ENCODE measurements around the gene NCAPD3.

The NCAPD3 gene

DNA sequence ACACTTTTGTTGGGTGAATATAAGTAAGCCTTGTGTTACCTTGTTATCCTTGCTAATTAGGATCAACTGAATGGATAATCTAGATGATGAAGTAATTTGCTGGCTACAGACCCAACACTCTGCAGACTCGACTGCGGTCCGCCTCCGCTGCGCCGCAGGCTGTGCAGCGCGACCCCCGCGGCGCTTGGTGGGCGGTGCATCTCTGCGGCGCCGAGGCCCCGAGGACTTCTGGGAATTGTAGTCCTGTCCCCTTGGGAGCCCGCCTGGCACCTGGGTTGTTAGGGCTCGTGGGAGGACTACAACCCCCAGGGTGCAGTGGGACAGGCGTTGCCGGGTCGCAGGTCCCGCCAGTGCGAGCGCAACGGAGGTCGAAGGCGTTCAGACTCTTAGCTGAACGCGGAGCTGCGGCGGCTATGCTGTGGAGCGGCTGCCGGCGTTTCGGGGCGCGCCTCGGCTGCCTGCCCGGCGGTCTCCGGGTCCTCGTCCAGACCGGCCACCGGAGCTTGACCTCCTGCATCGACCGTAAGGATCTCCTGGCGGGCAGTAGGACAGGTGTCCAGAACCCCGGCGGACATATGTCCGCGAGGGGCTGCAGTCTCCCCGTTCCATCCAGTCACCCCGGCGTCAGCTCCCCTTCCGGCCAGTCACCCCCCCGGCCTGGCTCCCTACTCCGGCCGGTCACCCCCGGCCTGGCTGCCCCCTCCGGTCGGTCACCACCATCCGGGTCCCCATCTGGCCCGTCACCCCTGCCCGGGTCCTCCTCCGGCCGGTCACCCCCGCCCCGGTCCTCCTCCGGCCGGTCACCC lies 29.6 kb upstream of the NCAPD3 start, which contains the start of the genes ACAD8 and THYN1:
ACAD8 (plus strand) TSS at position 381 of the 806 bp plus-strand sequence; CDS start at position 414, 33 bp downstream.
THYN1 (minus strand) TSS at position 165 of the 806 bp plus-strand sequence. CDS start 470 bp downstream, outside the sequence.
- peak; percentile 97 for DNase-seq (ENCODE audit: low spot score)

GRCh38 chr11:134252346-134253187 lies 28.8 kb upstream of the NCAPD3 start:
- DNase-seq (ENCODE audit: low spot score), result peak; percentile 64

DNA sequence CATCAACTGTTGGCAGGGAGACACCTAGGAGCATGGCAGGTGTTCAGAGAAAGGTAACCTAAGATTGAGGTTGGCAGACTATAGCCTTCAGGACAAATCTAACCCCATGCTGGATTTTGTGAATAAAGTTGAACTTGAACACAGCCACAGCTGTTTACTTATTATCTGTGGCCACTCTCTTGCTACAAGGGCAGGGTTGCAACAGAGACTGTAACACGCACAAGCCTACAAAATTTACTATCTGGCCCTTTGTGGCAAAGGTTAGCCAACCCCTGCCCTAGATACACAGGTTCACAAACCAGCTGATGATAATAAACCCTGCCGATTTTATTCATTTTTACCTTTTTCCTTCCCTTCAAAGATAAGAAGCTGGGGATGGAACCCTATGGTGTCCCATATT lies 26.9 kb upstream of the NCAPD3 start:
- no peak for DNase-seq (ENCODE audit: low spot score)

- DNase-seq (ENCODE audit: low spot score), result no peak
Observed at GRCh38 chr11:134250246-134250645, 26.5 kb upstream of the NCAPD3 start.

GRCh38 chr11:134248910-134249480 lies 25.2 kb upstream of the NCAPD3 start:
- DNase-seq (ENCODE audit: low spot score), result no peak

GRCh38 chr11:134246678-134247077 lies 22.9 kb upstream of the NCAPD3 start:
- DNase-seq (ENCODE audit: low spot score), result no peak

DNA sequence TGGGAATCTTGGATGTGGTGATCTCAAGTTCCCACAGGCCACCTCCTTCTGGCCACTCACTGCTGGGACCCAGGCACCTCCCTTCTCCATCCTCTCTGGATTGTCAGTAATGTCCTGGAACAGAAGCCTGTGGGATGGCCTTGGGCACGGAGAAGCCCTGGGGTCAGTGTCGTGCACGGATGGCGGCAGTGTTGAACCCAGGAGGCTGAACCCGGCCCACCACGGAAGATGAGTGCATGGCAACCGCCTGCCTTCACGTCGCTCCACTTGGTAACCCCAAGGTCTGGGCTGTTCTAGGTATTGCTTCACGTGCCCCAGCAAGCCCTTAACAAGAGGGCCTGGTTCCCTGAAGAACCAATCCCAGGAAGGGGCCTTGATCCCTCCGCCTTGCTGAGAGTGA lies 22.3 kb upstream of the NCAPD3 start:
- DNase-seq (ENCODE audit: low spot score), result no peak

- no peak for DNase-seq (ENCODE audit: low spot score)
Observed at GRCh38 chr11:134245434-134245833, 21.7 kb upstream of the NCAPD3 start.

GRCh38 chr11:134244593-134244992 lies 20.8 kb upstream of the NCAPD3 start:
- peak; percentile 34 for DNase-seq (ENCODE audit: low spot score)

DNA sequence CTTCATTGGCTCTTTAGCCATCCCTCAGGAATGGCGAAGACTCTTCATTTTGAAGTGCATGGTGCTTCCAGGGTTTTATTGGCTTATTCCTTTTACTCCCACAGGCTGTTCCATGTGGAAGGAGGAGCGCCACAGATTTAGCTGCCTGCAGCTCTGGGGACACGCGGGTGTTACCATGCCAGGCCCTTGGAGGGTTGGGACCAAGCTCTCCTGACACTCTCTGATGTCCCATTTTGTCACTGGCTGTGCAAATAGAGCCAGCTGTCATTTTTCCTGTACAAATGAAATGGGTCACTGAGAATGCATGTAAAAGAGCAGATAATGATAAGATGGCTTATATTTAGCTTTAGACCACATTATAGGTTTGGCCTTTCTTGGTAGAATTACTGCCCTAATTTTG lies 20.1 kb upstream of the NCAPD3 start:
- no peak for DNase-seq (ENCODE audit: low spot score)

DNA sequence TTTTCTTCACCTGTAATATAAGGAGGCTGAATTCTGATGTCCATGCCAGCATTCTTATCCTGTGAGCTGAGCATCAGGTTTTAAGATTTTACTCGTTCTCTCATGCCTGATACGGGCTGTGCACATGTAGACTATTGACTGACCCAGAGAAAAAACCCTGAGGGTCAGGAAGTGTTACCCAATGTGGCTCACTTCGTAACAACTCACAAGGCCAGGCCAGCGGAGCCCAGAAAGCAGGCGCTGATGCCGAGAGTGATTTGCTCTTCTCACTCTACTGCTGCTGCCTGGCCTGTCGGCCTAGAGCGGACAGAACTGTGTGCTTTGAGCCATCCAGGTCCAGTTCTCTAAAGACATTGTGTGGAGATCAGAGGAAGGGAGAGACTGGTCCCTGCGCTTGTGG lies 18.6 kb upstream of the NCAPD3 start:
- no peak for DNase-seq (ENCODE audit: low spot score)

DNA sequence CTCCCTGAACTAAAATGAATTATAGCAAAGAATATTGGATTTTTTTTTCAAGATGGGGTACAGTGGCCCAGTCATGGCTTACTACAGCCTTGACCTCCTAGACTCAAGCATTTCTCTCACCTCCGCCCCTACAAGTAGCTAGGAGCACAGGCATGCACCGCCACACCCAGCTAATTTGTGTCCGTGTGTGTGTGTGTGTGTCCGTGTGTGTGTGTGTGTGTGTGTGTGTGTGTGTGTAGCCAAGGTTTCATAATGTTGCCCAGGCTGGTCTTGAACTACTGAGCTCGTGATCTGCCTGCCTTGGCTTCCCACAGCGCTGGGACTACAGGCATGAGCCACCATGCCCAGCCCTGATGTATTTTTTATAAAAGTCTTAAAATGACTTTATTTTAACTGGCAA lies 16.8 kb upstream of the NCAPD3 start:
- DNase-seq (ENCODE audit: low spot score), result no peak

DNA sequence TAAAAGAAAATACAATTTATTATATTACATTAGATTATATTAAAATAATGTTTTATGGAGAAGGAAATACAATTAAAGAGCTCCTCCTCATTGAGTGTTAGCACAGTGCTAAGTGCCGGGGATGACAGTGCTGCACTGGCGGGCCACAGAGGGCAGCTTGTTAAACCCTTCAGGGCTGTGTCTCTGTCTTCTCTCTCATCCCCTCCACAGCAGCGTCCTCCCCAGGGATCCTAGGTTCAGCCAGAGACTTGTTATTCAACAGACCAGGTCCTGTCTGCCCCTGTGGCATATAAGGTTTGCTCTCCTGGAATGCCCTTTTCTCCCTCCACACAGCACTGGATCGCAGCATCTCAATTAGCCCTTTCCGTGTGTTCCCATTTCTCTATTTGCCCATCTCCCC lies 15.2 kb upstream of the NCAPD3 start:
- DNase-seq (ENCODE audit: low spot score), result no peak

DNA sequence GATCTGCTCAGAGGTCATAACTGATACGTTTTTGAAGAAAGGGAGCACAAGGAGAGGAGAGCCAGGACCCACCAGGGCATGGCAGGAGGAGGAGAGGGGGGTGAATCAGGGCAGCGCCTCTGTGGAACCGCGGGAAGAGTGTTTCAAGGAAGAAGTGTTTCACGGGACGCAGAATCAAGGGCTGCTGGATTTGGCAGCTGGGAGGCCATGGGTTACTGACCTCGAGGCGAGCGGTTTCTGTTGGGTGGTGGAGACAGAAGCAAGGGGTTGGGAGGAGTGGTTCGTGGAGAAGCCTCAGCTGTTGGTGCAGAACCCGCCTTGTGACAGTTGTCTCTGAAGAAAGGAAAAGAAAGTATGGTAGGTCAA lies 13.8 kb upstream of the NCAPD3 start:
- DNase-seq (ENCODE audit: low spot score), result no peak

- no peak for DNase-seq (ENCODE audit: low spot score)
Observed at GRCh38 chr11:134236834-134237556, 13.2 kb upstream of the NCAPD3 start.

DNA sequence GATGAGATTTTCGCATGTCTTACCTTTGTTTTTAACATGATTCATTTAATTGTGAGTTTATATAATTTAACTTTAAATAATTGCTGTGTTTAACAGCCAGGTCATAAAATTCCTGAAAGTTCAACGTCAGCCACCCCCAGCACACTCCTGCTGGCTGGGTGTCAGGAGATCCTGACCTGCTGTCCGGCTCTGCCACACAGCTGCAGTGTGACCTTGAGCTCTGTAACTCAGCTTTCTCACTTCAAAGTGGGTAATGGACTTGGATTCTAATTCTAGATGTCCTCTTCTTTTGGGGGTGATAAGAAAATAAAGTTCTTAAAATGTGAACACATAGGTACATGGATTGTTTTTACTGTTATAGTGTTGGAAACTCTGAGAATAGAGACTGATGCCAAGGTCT lies 11.6 kb upstream of the NCAPD3 start:
- no peak for DNase-seq (ENCODE audit: low spot score)

DNA sequence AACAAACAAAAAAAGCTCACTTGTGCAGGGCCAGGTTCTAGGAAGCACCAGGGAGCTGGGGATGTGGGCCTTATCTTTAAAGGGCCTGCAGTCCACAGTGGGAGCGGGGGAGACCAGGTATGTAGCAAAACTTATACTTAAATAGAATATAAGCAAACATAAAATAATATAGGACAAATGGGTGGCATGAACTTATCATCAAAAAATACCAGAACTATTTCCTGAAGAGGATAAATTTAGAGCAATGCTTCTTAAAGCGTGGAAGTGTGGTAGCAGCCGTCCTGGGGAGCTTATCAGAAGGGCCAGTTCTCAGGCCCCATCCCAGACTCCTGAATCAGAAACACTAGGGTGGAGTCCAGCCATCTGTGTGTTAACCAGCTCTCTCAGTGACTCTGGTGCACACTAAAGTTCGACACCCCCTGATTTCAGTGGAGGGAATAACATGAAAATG lies 10.0 kb upstream of the NCAPD3 start:
- no peak for DNase-seq (ENCODE audit: low spot score)

DNA sequence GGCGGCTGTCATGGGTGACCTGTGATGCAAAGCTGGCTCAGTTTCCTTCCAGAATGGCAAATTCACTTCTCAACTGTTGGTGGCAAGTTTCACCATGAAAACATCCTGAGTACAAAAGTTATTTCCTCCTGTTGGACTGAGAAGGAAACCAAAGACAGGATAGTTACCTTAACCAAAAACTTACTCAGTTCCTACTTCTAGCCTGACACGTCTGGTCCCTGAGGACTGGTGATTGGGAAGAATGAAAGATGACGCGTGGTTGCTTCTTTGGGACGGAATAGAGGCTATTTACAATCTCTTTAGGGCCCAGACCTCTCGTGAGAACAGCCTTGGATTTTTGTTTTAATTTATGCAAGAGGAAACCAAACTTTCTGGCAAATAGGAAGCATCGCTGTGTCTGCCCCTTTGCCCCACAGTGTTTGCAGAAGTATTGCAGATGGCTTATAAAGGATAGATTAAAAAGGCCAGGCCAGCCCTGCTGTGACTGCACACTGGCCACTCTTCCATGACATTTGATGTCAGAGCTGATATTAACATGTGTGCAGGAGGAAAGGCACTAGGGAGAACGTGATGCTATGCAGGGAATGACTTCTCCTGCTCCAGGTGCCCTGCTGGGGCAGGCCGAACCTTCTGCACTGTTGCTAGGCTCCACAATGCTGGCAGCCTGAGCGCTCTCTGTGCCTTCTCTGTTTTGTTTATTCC lies 8.3 kb upstream of the NCAPD3 start:
- no peak for DNase-seq (ENCODE audit: low spot score)

- no peak for DNase-seq (ENCODE audit: low spot score)
Observed at GRCh38 chr11:134230339-134230738, 6.6 kb upstream of the NCAPD3 start.

GRCh38 chr11:134229126-134229790 lies 5.5 kb upstream of the NCAPD3 start:
- no peak for DNase-seq (ENCODE audit: low spot score)

DNA sequence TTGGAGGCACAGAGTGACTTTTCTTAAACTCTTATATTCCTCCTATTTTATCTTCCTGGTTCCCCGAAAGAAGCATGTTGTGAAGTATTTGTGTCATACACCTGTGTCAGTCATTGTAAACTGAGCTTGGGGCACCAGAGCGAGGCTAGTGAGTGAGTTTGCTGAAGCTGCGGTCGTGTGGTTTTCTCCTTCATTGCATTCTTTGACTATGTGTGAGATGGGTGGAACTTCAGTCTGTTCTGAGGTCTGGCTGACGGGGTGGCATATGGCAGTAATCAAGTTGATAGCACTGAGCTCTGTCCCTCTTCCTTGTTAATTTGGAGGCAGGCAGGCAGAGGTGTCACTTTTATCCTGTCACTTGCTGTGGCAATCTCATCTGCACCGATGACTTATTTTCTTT lies 4.9 kb upstream of the NCAPD3 start:
- DNase-seq (ENCODE audit: low spot score), result no peak

Data from SW480 (cell line).